Vein endothelial cell (primary cell): ENCODE measurements around the gene LMBRD2. TPM values are rescaled to one million over a fixed set of nuclear protein-coding genes. Genes with fewer than 3 reads are reported as not detected.

Experiments
- small RNA-seq: library from RNA; depleted of rRNA; stranded (forward); fragments of <200 nt; gene quantifications from one replicate; pipeline ENCODE3, GENCODE V24; 2012
- total RNA-seq: library from RNA; depleted of rRNA; stranded (reverse); fragments of >200 nt; gene quantifications from 2 replicates; pipeline ENCODE4 v1.2.3, GENCODE V29; 2012

LMBRD2 gene
- total RNA-seq = 5.9 and 6.6 TPM in 2 replicates

GRCh38 chr5:36151434-36152323 lies at the start of gene LMBRD2, which contains the start of gene SKP2:
LMBRD2 (minus strand) TSS chr5:36151887; CDS start chr5:36143349, 8,538 bp downstream.
SKP2 (plus strand) TSS chr5:36152111; CDS start chr5:36152263, 152 bp downstream.

GRCh38 chr5:36066540-36067210 lies 85.0 kb downstream of the LMBRD2 start, which contains the start of gene UGT3A2:
UGT3A2 (minus strand) TSS chr5:36066882; CDS start chr5:36066789, 93 bp downstream.

Small RNA genes lying within 50 kb of the gene (small RNA-seq; reads per million reads assigned to genes)
- gene AC016612.1 (not detected), gene MIR580 (1.7 reads per million, percentile 76 among the genes with 10 or more reads in this experiment), gene RNU6-1305P (not detected)

Other genes with a start within 250 kb of the LMBRD2 start
- not detected in 2 replicates for gene CAPSL, start 213.3 kb downstream of the LMBRD2 start, total RNA-seq
- gene UGT3A1, start 160.5 kb downstream of the LMBRD2 start, total RNA-seq = not detected in 2 replicates
- not detected in 2 replicates for gene UGT3A2, start 85.0 kb downstream of the LMBRD2 start, total RNA-seq
- 23.2 and 46.0 TPM in 2 replicates for gene SKP2, start 224 bp upstream of the LMBRD2 start, total RNA-seq
- gene NADK2, start 90.0 kb upstream of the LMBRD2 start, total RNA-seq = 12.1 and 12.4 TPM in 2 replicates
- not detected in 2 replicates for gene RANBP3L, start 150.0 kb upstream of the LMBRD2 start, total RNA-seq